CD4-positive, alpha-beta T cell treated with Interleukin-10 for 1 hour (primary cell): ENCODE measurements around the gene BCAR3.

Source experiments
- DNase-seq: peaks from one replicate; pipeline ENCODE4 v3.0.0-alpha.2; 2020

Gene BCAR3

GRCh38 chr1:93532780-93533378 is 148.8 kb downstream of the BCAR3 start:
- no peak for DNase-seq

DNA sequence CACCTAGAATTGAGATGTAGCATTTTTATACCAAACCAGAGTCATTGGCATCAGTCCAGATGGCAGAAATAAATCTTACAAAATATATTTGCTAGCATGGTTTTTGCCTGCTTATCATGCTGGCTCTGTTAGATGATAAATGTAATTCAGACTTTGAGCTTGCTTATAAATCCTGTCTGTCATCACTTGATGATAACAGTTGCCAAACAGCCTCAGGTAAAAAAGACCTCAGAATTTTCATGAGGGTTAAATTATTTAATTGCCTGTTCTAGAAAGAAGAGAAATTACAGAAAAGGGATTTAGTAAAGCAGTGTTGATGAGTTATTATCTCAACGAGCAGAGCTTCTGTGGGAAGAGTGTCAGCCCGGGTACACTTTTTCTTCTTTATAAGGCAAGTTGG is 150.4 kb downstream of the BCAR3 start:
- DNase-seq: no peak

DNA sequence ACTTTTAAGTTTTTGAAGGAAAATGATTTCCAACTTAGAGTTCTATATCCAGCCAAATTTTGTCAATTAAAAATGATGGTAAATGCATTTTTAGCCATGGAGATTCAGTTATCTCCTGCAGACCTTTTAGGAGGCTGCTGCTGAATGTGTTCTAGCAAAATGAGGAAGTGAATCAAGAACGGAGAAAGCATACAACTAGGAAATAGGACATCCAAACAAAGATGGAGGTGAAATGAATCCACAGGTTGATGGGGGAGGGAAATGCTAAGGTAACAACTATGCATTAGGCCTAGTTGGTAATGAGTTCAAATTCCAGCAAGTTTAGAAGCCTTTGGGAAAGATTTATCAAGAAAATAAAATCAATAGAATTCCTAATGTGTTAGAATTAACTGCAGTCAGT is 153.2 kb downstream of the BCAR3 start:
- DNase-seq: no peak

DNA sequence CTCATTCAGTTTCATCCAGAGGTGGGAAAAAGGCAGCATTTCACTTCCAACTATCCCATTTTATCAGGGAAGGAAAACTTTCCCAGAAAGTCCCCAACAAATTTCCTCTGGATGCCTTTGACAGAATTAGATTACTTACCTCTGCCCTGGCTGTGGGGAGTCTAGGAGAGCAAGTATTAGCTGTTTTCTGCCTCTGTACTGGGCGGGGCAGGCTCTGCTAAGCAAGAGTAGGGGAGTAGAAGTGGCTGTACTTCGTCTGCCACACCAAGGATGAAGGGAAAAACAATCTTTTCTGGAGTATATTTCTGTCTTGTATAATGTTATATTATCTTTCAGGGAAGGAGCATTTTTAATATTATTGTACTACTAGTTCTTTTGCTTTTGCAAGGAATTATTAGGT is 155.2 kb downstream of the BCAR3 start:
- no peak for DNase-seq

DNA sequence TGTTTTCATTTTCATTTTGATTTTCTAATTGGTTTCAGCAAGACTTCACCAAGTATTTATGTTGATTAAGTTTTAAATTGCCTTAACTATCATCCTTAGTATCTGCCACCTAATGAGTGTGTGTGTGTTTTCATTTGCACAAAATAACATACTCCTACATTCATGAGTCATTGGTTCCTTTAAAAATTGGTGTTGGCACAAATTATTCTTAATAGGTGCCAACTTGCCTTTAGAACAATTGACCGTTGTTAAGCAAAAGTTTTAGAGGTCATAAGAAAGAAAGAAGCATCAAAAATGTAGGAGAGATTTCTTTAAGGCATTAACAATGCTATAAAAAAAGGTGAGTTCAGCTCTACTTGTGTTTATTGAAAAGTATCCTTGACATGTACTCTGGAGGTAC is 156.2 kb downstream of the BCAR3 start:
- no peak for DNase-seq

- DNase-seq: no peak
These were observed 158.9 kb downstream of the BCAR3 start for GRCh38 chr1:93522721-93523120.

DNA sequence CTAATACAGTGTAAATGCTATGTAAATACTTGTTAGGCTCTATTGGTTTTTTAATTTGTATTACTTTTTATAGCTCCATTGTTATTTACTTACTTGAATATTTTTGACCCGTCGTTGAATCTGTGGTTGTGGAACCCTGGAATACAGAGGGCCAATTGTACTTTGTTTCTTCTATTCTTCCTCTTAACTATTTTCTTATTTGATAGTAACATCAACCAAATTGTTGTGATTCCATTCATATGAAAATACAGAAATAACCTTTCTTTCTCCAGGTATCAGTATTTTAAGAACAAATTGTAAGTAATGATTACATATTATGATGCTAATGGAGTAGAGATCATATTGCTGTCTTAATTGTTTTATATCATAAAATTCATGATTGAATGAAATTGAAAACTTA is 160.0 kb downstream of the BCAR3 start:
- DNase-seq: no peak

DNA sequence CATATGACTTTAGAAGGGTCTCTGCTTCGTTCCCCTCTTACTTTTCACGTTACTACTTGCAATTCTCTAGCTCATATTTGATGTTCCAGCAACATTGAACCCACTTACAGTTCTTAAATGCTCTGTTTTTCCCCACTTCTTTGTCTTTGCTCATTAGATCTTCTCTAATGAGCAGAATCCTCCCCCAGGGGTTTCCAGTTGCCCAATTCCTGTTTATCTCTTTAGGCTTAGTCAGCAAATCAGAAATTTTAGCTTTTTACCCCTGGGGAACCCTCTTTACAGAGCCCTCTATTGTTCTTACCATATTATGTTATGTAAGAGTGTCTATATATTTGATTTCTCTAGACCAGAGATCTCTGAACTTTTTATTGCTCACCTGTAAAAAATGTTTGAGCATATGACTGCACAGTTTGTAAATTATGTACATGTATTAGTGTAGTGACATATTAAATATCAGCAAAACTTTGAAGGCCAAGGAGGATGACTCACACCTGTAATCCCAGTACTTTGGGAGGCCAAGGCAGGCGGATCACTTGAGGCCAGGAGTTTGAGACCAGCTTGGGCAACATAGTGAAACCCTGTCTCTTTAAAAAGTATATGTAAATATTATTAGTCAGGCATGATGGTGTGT is 162.3 kb downstream of the BCAR3 start:
- no peak for DNase-seq

- no peak for DNase-seq
These were observed 163.1 kb downstream of the BCAR3 start for GRCh38 chr1:93518516-93518915.

DNA sequence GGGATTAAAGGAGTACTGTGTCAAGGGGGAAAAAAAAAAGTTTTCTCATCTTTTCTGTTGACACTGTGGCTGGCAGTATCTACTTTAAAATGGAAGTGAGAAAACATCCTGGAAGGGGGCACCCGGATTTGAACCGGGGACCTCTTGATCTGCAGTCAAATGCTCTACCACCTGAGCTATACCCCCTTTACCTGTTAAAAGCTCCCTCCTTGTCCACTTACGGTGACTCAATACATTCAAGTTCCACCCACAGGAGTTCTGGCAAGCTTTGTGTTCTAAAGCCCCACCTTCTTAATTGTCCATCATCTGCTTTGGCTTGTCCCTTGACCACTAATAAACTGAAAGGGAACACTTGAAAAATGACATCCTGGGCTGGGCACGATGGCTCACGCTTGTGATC is 165.5 kb downstream of the BCAR3 start:
- no peak for DNase-seq
